Bronchial epithelial cell (primary cell): ENCODE results near the gene DPPA2. TPM values are rescaled to one million over a fixed set of nuclear protein-coding genes. Genes with fewer than 3 reads are reported as not detected.

Experiments
- DNase-seq: peaks from one replicate; pipeline ENCODE4 v3.0.0-alpha.2; 2010; ENCODE audit warnings: low read depth
- FAIRE-seq: peaks from 2 replicates; lab custom pipeline; 2011; peaks lifted over from hg19 to GRCh38; lab: Jason Lieb, UNC
- H3K27me3 ChIP-seq: 2 replicates; pipeline ENCODE4 v1.5.1; 2011; ENCODE audit warnings: low read length; ENCODE audit not compliant: control insufficient read depth, insufficient read depth
- H3K36me3 ChIP-seq: 2 replicates; pipeline ENCODE4 v1.5.1; 2011; ENCODE audit warnings: low read length; ENCODE audit not compliant: control insufficient read depth, insufficient read depth
- H3K4me3 ChIP-seq: 2 replicates; pipeline ENCODE4 v1.5.1; 2011; ENCODE audit warnings: mild to moderate bottlenecking, low read depth, low read length, control low read depth
- total RNA-seq: library from RNA; depleted of rRNA; stranded (reverse); fragments of >200 nt; gene quantifications from 2 replicates; pipeline ENCODE4 v1.2.1, GENCODE V29; 2014
- TF ChIP-seq, protein P1 (sequence below): IDR thresholded peaks from 2 replicates; pipeline ENCODE4 v1.5.1; 2011; ENCODE audit warnings: mild to moderate bottlenecking, moderate library complexity, low read length, control low read depth, inconsistent platforms; ENCODE audit not compliant: insufficient read depth, severe bottlenecking

The DPPA2 gene
- total RNA-seq, 1 donor from 2014 or later = not detected

GRCh38 chr3:109355625-109356441 lies 39.5 kb upstream of the DPPA2 start:
- H3K36me3 ChIP-seq = no peaks in the 10 kb centered on the region
- DNase-seq = no peak
- no peak overlapping the region for H3K4me3 ChIP-seq
- TF ChIP-seq, protein P1, sequence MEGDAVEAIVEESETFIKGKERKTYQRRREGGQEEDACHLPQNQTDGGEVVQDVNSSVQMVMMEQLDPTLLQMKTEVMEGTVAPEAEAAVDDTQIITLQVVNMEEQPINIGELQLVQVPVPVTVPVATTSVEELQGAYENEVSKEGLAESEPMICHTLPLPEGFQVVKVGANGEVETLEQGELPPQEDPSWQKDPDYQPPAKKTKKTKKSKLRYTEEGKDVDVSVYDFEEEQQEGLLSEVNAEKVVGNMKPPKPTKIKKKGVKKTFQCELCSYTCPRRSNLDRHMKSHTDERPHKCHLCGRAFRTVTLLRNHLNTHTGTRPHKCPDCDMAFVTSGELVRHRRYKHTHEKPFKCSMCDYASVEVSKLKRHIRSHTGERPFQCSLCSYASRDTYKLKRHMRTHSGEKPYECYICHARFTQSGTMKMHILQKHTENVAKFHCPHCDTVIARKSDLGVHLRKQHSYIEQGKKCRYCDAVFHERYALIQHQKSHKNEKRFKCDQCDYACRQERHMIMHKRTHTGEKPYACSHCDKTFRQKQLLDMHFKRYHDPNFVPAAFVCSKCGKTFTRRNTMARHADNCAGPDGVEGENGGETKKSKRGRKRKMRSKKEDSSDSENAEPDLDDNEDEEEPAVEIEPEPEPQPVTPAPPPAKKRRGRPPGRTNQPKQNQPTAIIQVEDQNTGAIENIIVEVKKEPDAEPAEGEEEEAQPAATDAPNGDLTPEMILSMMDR = no peak
- FAIRE-seq = no peak
- H3K27me3 ChIP-seq = no peaks in the 10 kb centered on the region

DNA sequence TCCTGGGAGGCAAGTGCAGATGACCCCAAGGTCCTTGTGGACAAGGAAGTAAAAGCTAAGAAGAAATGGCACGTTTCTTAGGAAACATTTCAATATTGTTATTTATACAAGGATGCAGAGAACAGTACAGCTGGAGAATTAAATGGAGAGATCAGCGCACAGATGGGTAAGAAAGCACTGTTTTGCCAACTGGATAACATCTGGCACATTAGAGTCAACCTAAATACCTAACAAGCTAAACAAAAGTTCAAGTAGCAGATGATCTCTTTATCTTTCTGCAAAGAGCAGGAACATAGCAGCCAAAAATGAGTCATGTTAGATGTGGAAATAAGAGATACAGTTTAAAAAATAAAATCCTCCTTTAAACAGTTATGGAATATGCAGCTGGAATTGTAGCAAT lies 36.7 kb upstream of the DPPA2 start:
- no peak for FAIRE-seq

GRCh38 chr3:109351231-109351630 lies 34.9 kb upstream of the DPPA2 start:
- Histone ChIP-seq H3K4me3 (no peak overlapping the region), H3K27me3 (no peaks in the 10 kb centered on the region), H3K36me3 (no peaks in the 10 kb centered on the region)
- FAIRE-seq (no peak), DNase-seq (no peak)
- TF ChIP-seq, protein P1 = no peak

More for the DNA sequence above, 36.7 kb upstream of the DPPA2 start:
- TF ChIP-seq, protein P1 = no peak
- Histone ChIP-seq H3K27me3 (no peaks in the 10 kb centered on the region), H3K4me3 (no peak overlapping the region), H3K36me3 (no peaks in the 10 kb centered on the region)
- DNase-seq = no peak

DNA sequence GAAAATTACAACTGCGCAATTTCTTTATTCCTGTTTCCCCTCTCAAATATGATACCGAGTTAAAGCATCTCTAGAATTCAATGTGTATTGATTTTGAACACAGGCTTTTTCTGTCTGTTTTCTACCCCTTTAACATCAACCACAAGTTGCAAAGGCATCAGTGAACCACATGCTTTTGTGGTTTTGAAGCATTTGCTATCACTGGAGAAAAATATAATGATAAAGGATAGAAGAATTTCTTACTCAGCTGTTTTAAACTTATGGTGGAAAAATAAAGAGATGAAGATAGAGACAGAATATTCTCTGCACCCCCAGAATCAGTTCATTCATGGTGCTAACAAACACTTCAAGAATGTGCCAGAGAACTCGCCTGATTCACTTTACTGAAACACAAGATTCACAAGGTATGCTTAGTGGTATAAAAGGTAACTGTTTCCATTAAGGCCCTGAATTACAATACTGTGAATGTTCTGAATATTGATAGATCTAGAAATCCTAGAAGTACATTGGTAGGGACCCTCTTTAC lies 30.5 kb upstream of the DPPA2 start:
- Histone ChIP-seq H3K27me3 (no peaks in the 10 kb centered on the region), H3K36me3 (no peaks in the 10 kb centered on the region), H3K4me3 (no peak overlapping the region)
- DNase-seq (no peak), FAIRE-seq (no peak)
- TF ChIP-seq, protein P1 = no peak

DNA sequence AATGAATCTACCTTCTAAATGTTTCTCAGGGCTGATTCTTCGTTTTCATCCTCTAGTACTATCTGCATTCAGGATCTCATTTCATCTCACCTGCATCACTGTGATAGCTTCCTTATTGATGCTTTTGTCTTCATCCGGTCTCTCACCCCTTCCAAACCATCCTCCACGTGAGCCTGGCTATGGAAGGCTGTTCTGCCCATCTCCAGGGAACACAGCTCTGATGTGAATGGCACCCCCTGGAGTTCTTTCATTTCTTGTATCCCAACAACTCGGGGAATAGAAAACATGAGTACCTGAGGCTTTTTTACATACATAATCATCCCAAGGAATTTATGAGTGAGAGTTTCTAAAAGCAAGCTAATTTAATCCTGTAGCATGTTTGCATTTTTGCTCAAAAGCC lies 29.8 kb upstream of the DPPA2 start:
- no peak for FAIRE-seq
- no peaks in the 10 kb centered on the region for H3K27me3 ChIP-seq
- H3K4me3 ChIP-seq = no peak overlapping the region
- no peaks in the 10 kb centered on the region for H3K36me3 ChIP-seq
- TF ChIP-seq, protein P1 = no peak
- no peak for DNase-seq
